ENCODE results near the gene MAST2.

- no peak for TF ChIP-seq CTCF (IDR thresholded peaks at IDR 0.05)
- no peak for TF ChIP-seq SIN3A (IDR thresholded peaks at IDR 0.05; ENCODE audit: borderline replicate concordance, insufficient read depth, low read depth, low read length)
- TF ChIP-seq POLR2AphosphoS5 (IDR thresholded peaks at IDR 0.05; ENCODE audit: low read depth, low read length) = no peak
These were observed 280.2 kb downstream of the MAST2 start for GRCh38 chr1:46083579-46083978.
